ENCODE measurements around the gene TRABD2A. TPM values are rescaled to one million over a fixed set of nuclear protein-coding genes. Genes with fewer than 3 reads are reported as not detected.

Gene TRABD2A
- total and polyA plus RNA-seq, 2 experiments from 2014 or later, result 3.4 to 5.0 TPM

GRCh38 chr2:84911135-84911678 is 30.3 kb upstream of the TRABD2A start:
- no peak overlapping the region for H2AFZ ChIP-seq
- H3K36me3 ChIP-seq (ENCODE audit: low read depth), result peaks cover 7% of the 10 kb centered on the region
- H3K9me2 ChIP-seq (ENCODE audit: insufficient read depth), result no peaks in the 10 kb centered on the region
- WGBS, 2 experiments (ENCODE audit: low coverage in 1 of 2, low lambda C conversion rate in 2 of 2, missing lambda C conversion rate in 2 of 2), result 94 to 97% methylated on average over 5 of the region's 5 CpGs
- in situ Hi-C loops (cut with MboI), result no loop called here
- H3K27ac ChIP-seq, result no peak overlapping the region
- no peaks in the 10 kb centered on the region for H3K27me3 ChIP-seq (replicated peaks; ENCODE audit: insufficient read depth)
- H3K9me3 ChIP-seq (ENCODE audit: low read depth), result no peaks in the 10 kb centered on the region
- peaks cover 33% of the 10 kb centered on the region for H3F3A ChIP-seq (ENCODE audit: insufficient read depth)
- H3K4me2 ChIP-seq (ENCODE audit: unreplicated experiment), result no peak overlapping the region
- DNase-seq, result no peak
- no peak overlapping the region for H3K9ac ChIP-seq
- H3K79me2 ChIP-seq (ENCODE audit: insufficient read depth), result peaks cover 8% of the 10 kb centered on the region
- no peak for TF ChIP-seq EZH2phosphoT487 (IDR thresholded peaks at IDR 0.05; ENCODE audit: insufficient read depth, low read depth)
- no peak for TF ChIP-seq EZH2 (IDR thresholded peaks at IDR 0.05; ENCODE audit: insufficient read depth, poor library complexity, severe bottlenecking)
- no peaks in the 10 kb centered on the region for H3K4me1 ChIP-seq (ENCODE audit: insufficient read depth)
- H3K4me3 ChIP-seq, result no peak overlapping the region
- no peaks in the 10 kb centered on the region for H4K20me1 ChIP-seq (ENCODE audit: insufficient read depth)

- H4K20me1 ChIP-seq (ENCODE audit: insufficient read depth), result no peaks in the 10 kb centered on the region
- no peak overlapping the region for H3K9ac ChIP-seq
- H3F3A ChIP-seq (ENCODE audit: insufficient read depth), result peaks cover 35% of the 10 kb centered on the region
- TF ChIP-seq EZH2 (IDR thresholded peaks at IDR 0.05; ENCODE audit: insufficient read depth, poor library complexity, severe bottlenecking), result no peak
- TF ChIP-seq EZH2phosphoT487 (IDR thresholded peaks at IDR 0.05; ENCODE audit: insufficient read depth, low read depth), result no peak
- H3K9me3 ChIP-seq (ENCODE audit: low read depth), result no peaks in the 10 kb centered on the region
- H3K27ac ChIP-seq, result no peak overlapping the region
- peaks cover 15% of the 10 kb centered on the region for H3K79me2 ChIP-seq (ENCODE audit: insufficient read depth)
- H3K9me2 ChIP-seq (ENCODE audit: insufficient read depth), result no peaks in the 10 kb centered on the region
- H3K27me3 ChIP-seq (replicated peaks; ENCODE audit: insufficient read depth), result no peaks in the 10 kb centered on the region
- no peak overlapping the region for H3K4me2 ChIP-seq (ENCODE audit: unreplicated experiment)
- H3K36me3 ChIP-seq (ENCODE audit: low read depth), result peaks cover 9% of the 10 kb centered on the region
- no peak overlapping the region for H3K4me3 ChIP-seq
- no peak for DNase-seq
- no peaks in the 10 kb centered on the region for H3K4me1 ChIP-seq (ENCODE audit: insufficient read depth)
- in situ Hi-C loops (cut with MboI), result no loop called here
- no peak overlapping the region for H2AFZ ChIP-seq
- 98 to 100% methylated on average over 2 of the region's 2 CpGs for WGBS, 2 experiments (ENCODE audit: low coverage in 1 of 2, low lambda C conversion rate in 2 of 2, missing lambda C conversion rate in 2 of 2)
Measured at GRCh38 chr2:84908948-84909713, 28.2 kb upstream of the TRABD2A start.

GRCh38 chr2:84906900-84907714 is 26.2 kb upstream of the TRABD2A start:
- H3K9me3 ChIP-seq (ENCODE audit: low read depth), result no peaks in the 10 kb centered on the region

More at GRCh38 chr2:84906900-84907714, 26.2 kb upstream of the TRABD2A start:
- peaks cover 40% of the 10 kb centered on the region for H3F3A ChIP-seq (ENCODE audit: insufficient read depth)
- H4K20me1 ChIP-seq (ENCODE audit: insufficient read depth), result no peaks in the 10 kb centered on the region
- TF ChIP-seq EZH2phosphoT487 (IDR thresholded peaks at IDR 0.05; ENCODE audit: insufficient read depth, low read depth), result no peak
- no peak for TF ChIP-seq EZH2 (IDR thresholded peaks at IDR 0.05; ENCODE audit: insufficient read depth, poor library complexity, severe bottlenecking)
- in situ Hi-C loops (cut with MboI), result no loop called here
- peak overlapping the region; percentile 82 for H3K4me2 ChIP-seq (ENCODE audit: unreplicated experiment)
- peak; percentile 91 for DNase-seq
- H3K9me2 ChIP-seq (ENCODE audit: insufficient read depth), result no peaks in the 10 kb centered on the region
- H3K27me3 ChIP-seq (replicated peaks; ENCODE audit: insufficient read depth), result no peaks in the 10 kb centered on the region
- 0 out of 2 replicates have a peak, but pooled peaks cover under 1% of the 10 kb centered on the region for H3K4me1 ChIP-seq (ENCODE audit: insufficient read depth)
- H3K79me2 ChIP-seq (ENCODE audit: insufficient read depth), result peaks cover 15% of the 10 kb centered on the region
- H3K4me3 ChIP-seq, result peak overlapping the region; percentile 95
- peak overlapping the region; percentile 79 for H3K27ac ChIP-seq
- H3K9ac ChIP-seq, result peak overlapping the region; percentile 96
- 3 to 6% methylated on average over 15 of the region's 15 CpGs for WGBS, 2 experiments (ENCODE audit: low coverage in 1 of 2, low lambda C conversion rate in 2 of 2, missing lambda C conversion rate in 2 of 2)
- no peak overlapping the region for H2AFZ ChIP-seq
- H3K36me3 ChIP-seq (ENCODE audit: low read depth), result peaks cover 9% of the 10 kb centered on the region

Data from GM23248 (cell line).